Aorta (tissue), 5 donors: ENCODE measurements around the gene TENM4. TPM values are rescaled to one million over a fixed set of nuclear protein-coding genes. Genes with fewer than 3 reads are reported as not detected.

Experiments used
- ATAC-seq: fragments of 200-7000 bp; cut with Tn5 transposase; one replicate; pipeline ENCODE4 v1.9.1; 2022; ENCODE audit warnings: moderate library complexity; ENCODE audit not compliant: low FRiP score
- DNase-seq, 2 donors: peaks; one replicate each; pipeline ENCODE4 v3.0.0-alpha.2; 2020
- H3K27ac ChIP-seq, 2 donors: one replicate each; pipeline ENCODE4 v1.5.1; 2013; ENCODE audit warnings: low read length in 2 of 2, mild to moderate bottlenecking in 2 of 2, moderate library complexity in 2 of 2, control low read depth in 1 of 2, inconsistent platforms in 1 of 2, low read depth in 1 of 2
- H3K27me3 ChIP-seq, 2 donors: one replicate each; pipeline ENCODE4 v1.6.1; 2013; ENCODE audit warnings: control low read depth in 1 of 2, low read length in 1 of 2, mild to moderate bottlenecking in 1 of 2, moderate library complexity in 1 of 2; ENCODE audit not compliant: insufficient read depth in 2 of 2, control insufficient read depth in 1 of 2
- H3K36me3 ChIP-seq, 2 donors: one replicate each; pipeline ENCODE4 v1.6.1; 2013; ENCODE audit warnings: control low read depth in 1 of 2, low read length in 1 of 2, mild to moderate bottlenecking in 1 of 2; ENCODE audit not compliant: insufficient read depth in 2 of 2, control insufficient read depth in 1 of 2
- H3K4me1 ChIP-seq, 2 donors: one replicate each; pipeline ENCODE4 v1.6.1; 2013; ENCODE audit warnings: low read length in 2 of 2, control low read depth in 1 of 2, mild to moderate bottlenecking in 1 of 2, moderate library complexity in 1 of 2; ENCODE audit not compliant: insufficient read depth in 2 of 2, control insufficient read depth in 1 of 2
- H3K4me3 ChIP-seq, 2 donors: one replicate each; pipeline ENCODE4 v1.5.1; 2013; ENCODE audit warnings: low read length in 2 of 2, control low read depth in 1 of 2, mild to moderate bottlenecking in 1 of 2
- H3K9me3 ChIP-seq: one replicate; pipeline ENCODE4 v1.6.1; 2013; ENCODE audit warnings: mild to moderate bottlenecking, low read length; ENCODE audit not compliant: control insufficient read depth
- WGBS, 2 donors: extraction: QIAGEN DNeasy Blood & Tissue Kit; methylation state at CpG; one replicate each; pipeline ENCODE4 v1.1.7; 2013; 5-methylcytosine and 5-hydroxymethylcytosine counted together
- intact Hi-C, 2 donors: fragments of 100-400 bp; cut with DNase I; formaldehyde crosslinking; loops; one replicate each; pipeline versions ENCODE4 v1.14.2 to v1.15.0; 2022
- long read RNA-seq, 2 donors: library from polyadenylated mRNA; unstranded; transcript quantifications; one replicate each; pipeline ENCODE4 v2.0.0, GENCODE V29; 2020 to 2021
- polyA plus RNA-seq, 2 donors: library from polyadenylated mRNA; stranded (reverse); fragments of 200-250 nt; gene quantifications; one replicate each; pipeline ENCODE4 v1.2.3, GENCODE V29; 2013
- total RNA-seq, 2 donors: library from RNA; stranded (reverse); fragmentation: NEBNext Ultra II Directional; extraction: Animal tissue kit (Norgen Biotek cat#: 25700); gene quantifications; one replicate each; pipeline ENCODE4 v1.2.1, GENCODE V29; 2021
- donor health status: healthy with polysubstance abuse.
- donor health status: Bipolar disorder and iron deficiency.
- donor health status: DM: no; HTN: no; CAD: no.
- donor health status: DM: no; HTN: no; CAD: no.
- donor health status: DM: yes; HTN: yes; CAD: no.

The TENM4 gene
- 1 to 10 TPM; 4.7 to 9.1 TPM for total RNA-seq
- polyA plus RNA-seq: under 1 TPM; 0.20 to 0.25 TPM
- long read RNA-seq, donor 1, partial matches to known transcripts: 6 of 12 reads
- long read RNA-seq, donor 1, other reads (novel, unspliced or antisense): 6 of 12 reads
- long read RNA-seq, donor 2, partial matches to known transcripts: 4 of 11 reads
- long read RNA-seq, donor 2, other reads (novel, unspliced or antisense): 7 of 11 reads

- Histone ChIP-seq H3K27me3 (peaks cover 0 to 2% of the 10 kb centered on the region in 2 donors), H3K27ac (peak within 1 kb of the TSS in 1 of 2 donors; percentile 70), H3K36me3 (no peaks in the 10 kb centered on the region), H3K4me1 (no peaks in the 10 kb centered on the region), H3K9me3 (no peaks in the 10 kb centered on the region), H3K4me3 (peak within 1 kb of the TSS; percentile 34 to 42)
- DNase-seq (peak; percentile 78 to 90), ATAC-seq (peak; percentile 66)
- intact Hi-C loops: loop anchor here (5.0 kb wide), 2 partner anchors 39 to 51 kb away; no protein-coding TSS in a partner anchor
- 0% methylated on average over 36 to 74 of the region's 74 CpGs for WGBS, 2 donors
These were observed at the start of gene TENM4 for GRCh38 chr11:79440571-79441460. Gene TENM4 (minus strand): TSS chr11:79441030. CDS start chr11:79069944, 371,086 bp downstream.

GRCh38 chr11:79488286-79488685 is 47.5 kb upstream of the TENM4 start:
- H3K4me3 ChIP-seq: no peak overlapping the region
- no peaks in the 10 kb centered on the region for H3K4me1 ChIP-seq
- 69 to 70% methylated on average over 4 of the region's 4 CpGs for WGBS, 2 donors
- no peaks in the 10 kb centered on the region for H3K9me3 ChIP-seq
- no peak for DNase-seq
- no peak overlapping the region for H3K27ac ChIP-seq
- H3K27me3 ChIP-seq: no peaks in the 10 kb centered on the region
- intact Hi-C loops: no loop called here
- no peak for ATAC-seq
- H3K36me3 ChIP-seq: no peaks in the 10 kb centered on the region

GRCh38 chr11:79487412-79487811 is 46.6 kb upstream of the TENM4 start:
- no peak overlapping the region for H3K27ac ChIP-seq
- no peak overlapping the region for H3K4me3 ChIP-seq
- no peak for ATAC-seq
- H3K9me3 ChIP-seq: no peaks in the 10 kb centered on the region
- intact Hi-C loops: no loop called here
- no peak for DNase-seq
- no peaks in the 10 kb centered on the region for H3K4me1 ChIP-seq
- no peaks in the 10 kb centered on the region for H3K36me3 ChIP-seq
- H3K27me3 ChIP-seq: no peaks in the 10 kb centered on the region
- 87 to 96% methylated on average over 2 of the region's 2 CpGs for WGBS, 2 donors

- WGBS, 2 donors: 69 to 75% methylated on average over 6 of the region's 6 CpGs
- ATAC-seq (no peak), DNase-seq (no peak)
- Histone ChIP-seq H3K4me1 (no peaks in the 10 kb centered on the region), H3K27ac (no peak overlapping the region), H3K9me3 (no peaks in the 10 kb centered on the region), H3K4me3 (no peak overlapping the region), H3K36me3 (no peaks in the 10 kb centered on the region), H3K27me3 (no peaks in the 10 kb centered on the region)
- intact Hi-C loops: no loop called here
These were observed 45.6 kb upstream of the TENM4 start for GRCh38 chr11:79486242-79486984.

GRCh38 chr11:79485694-79486093 is 44.9 kb upstream of the TENM4 start:
- no peaks in the 10 kb centered on the region for H3K9me3 ChIP-seq
- H3K4me3 ChIP-seq: no peak overlapping the region
- ATAC-seq (no peak), DNase-seq (no peak)
- H3K4me1 ChIP-seq: no peaks in the 10 kb centered on the region
- H3K36me3 ChIP-seq: no peaks in the 10 kb centered on the region
- whole genome bisulfite sequencing, 2 donors: 37 to 42% methylated on average over 4 of the region's 4 CpGs
- intact Hi-C loops: no loop called here
- H3K27ac ChIP-seq: no peak overlapping the region
- no peaks in the 10 kb centered on the region for H3K27me3 ChIP-seq

GRCh38 chr11:79484872-79485271 is 44.0 kb upstream of the TENM4 start:
- Histone ChIP-seq H3K4me3 (no peak overlapping the region), H3K36me3 (no peaks in the 10 kb centered on the region), H3K27ac (no peak overlapping the region), H3K4me1 (no peaks in the 10 kb centered on the region), H3K9me3 (no peaks in the 10 kb centered on the region), H3K27me3 (peaks cover 0 to 2% of the 10 kb centered on the region in 2 donors)
- intact Hi-C loops: no loop called here
- DNase-seq: no peak
- ATAC-seq: no peak

GRCh38 chr11:79482800-79483199 is 42.0 kb upstream of the TENM4 start:
- Histone ChIP-seq H3K27ac (no peak overlapping the region), H3K27me3 (peaks cover 0 to 2% of the 10 kb centered on the region in 2 donors), H3K4me1 (no peaks in the 10 kb centered on the region), H3K4me3 (no peak overlapping the region), H3K9me3 (no peaks in the 10 kb centered on the region), H3K36me3 (no peaks in the 10 kb centered on the region)
- 90% methylated on average over 3 of the region's 3 CpGs for WGBS, 2 donors
- intact Hi-C loops: no loop called here
- ATAC-seq (no peak), DNase-seq (no peak)

GRCh38 chr11:79481795-79482194 is 41.0 kb upstream of the TENM4 start:
- no peaks in the 10 kb centered on the region for H3K36me3 ChIP-seq
- no peaks in the 10 kb centered on the region for H3K4me1 ChIP-seq
- H3K27me3 ChIP-seq: peaks cover 0 to 2% of the 10 kb centered on the region in 2 donors
- no peak overlapping the region for H3K4me3 ChIP-seq
- no peak for DNase-seq
- no peaks in the 10 kb centered on the region for H3K9me3 ChIP-seq
- no peak overlapping the region for H3K27ac ChIP-seq
- ATAC-seq: no peak
- intact Hi-C loops: no loop called here
- WGBS, 2 donors: 81 to 82% methylated on average over 3 of the region's 3 CpGs
